HepG2 (cell line): ENCODE data around the gene ZSCAN20.

Experiments used
- CBX5 ChIP-seq: sonication (generic); formaldehyde crosslinking; IDR thresholded peaks from 2 replicates; pipeline ENCODE4 v1.4.0; 2020; ENCODE audit warnings: missing genetic modification reagents, borderline replicate concordance
- GABPA ChIP-seq, 2 experiments: IDR thresholded peaks; 2 replicates each; pipeline ENCODE4 v1.6.1; 2011 to 2016; ENCODE audit warnings: low read depth in 2 of 2, low read length in 1 of 2, missing biosample characterization in 1 of 2, missing genetic modification characterization in 1 of 2
- GTF2F1 ChIP-seq: fragments of 150-350 bp; IDR thresholded peaks from 2 replicates; pipeline ENCODE4 v1.6.1; 2014; ENCODE audit warnings: low read length
- MIXL1 ChIP-seq: IDR thresholded peaks from 2 replicates; pipeline ENCODE4 v1.6.1; 2016
- ZBTB21 ChIP-seq: sonication (generic); formaldehyde crosslinking; IDR thresholded peaks from 2 replicates; pipeline ENCODE4 v1.4.0; 2020; ENCODE audit warnings: missing genetic modification reagents
- ZNF138 ChIP-seq: sonication (generic); formaldehyde crosslinking; IDR thresholded peaks from 2 replicates; pipeline ENCODE4 v1.5.0; 2020; ENCODE audit warnings: mild to moderate bottlenecking, low read depth, missing genetic modification reagents
- ZNF350 ChIP-seq: sonication (generic); formaldehyde crosslinking; IDR thresholded peaks from 2 replicates; pipeline ENCODE4 v1.4.0; 2020; ENCODE audit warnings: mild to moderate bottlenecking, low read depth, missing genetic modification reagents, borderline replicate concordance
- ZNF496 ChIP-seq: sonication (generic); formaldehyde crosslinking; IDR thresholded peaks from 2 replicates; pipeline ENCODE4 v1.8.1; 2023; ENCODE audit warnings: mild to moderate bottlenecking, moderate library complexity, missing genetic modification reagents; ENCODE audit not compliant: insufficient replicate concordance
- ZNF549 ChIP-seq: sonication (generic); formaldehyde crosslinking; IDR thresholded peaks from 2 replicates; pipeline ENCODE4 v1.5.0; 2020; ENCODE audit warnings: missing genetic modification reagents

GRCh38 chr1:33465316-33465715, 7.1 kb upstream of the ZSCAN20 start:
- TF ChIP-seq ZNF350 (CRISPR knock-in tag) (no peak), ZNF496 (CRISPR knock-in tag) (no peak), ZBTB21 (no peak), ZNF138 (CRISPR knock-in tag) (no peak), GTF2F1 (no peak), ZNF549 (CRISPR knock-in tag) (no peak), CBX5 (CRISPR knock-in tag) (no peak), GABPA (IDR thresholded peaks at IDR 0.05; ENCODE audit: low read depth, low read length) (no peak), GABPA (CRISPR knock-in tag; IDR thresholded peaks at IDR 0.05; ENCODE audit: low read depth) (no peak), MIXL1 (CRISPR knock-in tag) (no peak)
